ENCODE results near the gene RAB31.

GRCh38 chr18:9866627-9867026 lies 158.5 kb downstream of the RAB31 start:
- TF ChIP-seq EZH2 (IDR thresholded peaks at IDR 0.05; ENCODE audit: low read length) (no peak), CTCF (optimal IDR thresholded peaks at IDR 0.05 in 1 of 3, IDR thresholded peaks at IDR 0.05 in 1 of 3, conservative IDR thresholded peaks at IDR 0.05 in 1 of 3; ENCODE audit: extremely low read depth in 1 of 3, insufficient read depth in 2 of 3, low read length in 3 of 3) (no peak)

Data from keratinocyte (primary cell).